HepG2 (cell line): ENCODE measurements around the gene NOC4L. TPM values are rescaled to one million over a fixed set of nuclear protein-coding genes. Genes with fewer than 3 reads are reported as not detected.

Experiments
- ATAC-seq: fragments of 200-7000 bp; cut with Tn5 transposase; 3 replicates; pipeline ENCODE4 v1.9.1; 2020; ENCODE audit warnings: mild to moderate bottlenecking, moderate library complexity
- BruUV-seq: library from RNA; stranded (reverse); fragments of 400-500 nt; replicated peaks from 2 replicates; lab custom pipeline; 2021; lab: Mats Ljungman, UMichigan
- CTCF ChIA-PET: fragments of 300-600 bp; formaldehyde crosslinking; extraction: SDS; loops from one replicate; lab custom pipeline; 2021; ENCODE audit warnings: low total read pairs, inconsistent platforms, low intra/inter-chr PET ratio; lab: Yijun Ruan, JAX
- POLR2A ChIA-PET: fragments of 350-600 bp; sonication (Branson Sonifier 250); formaldehyde crosslinking; loops from one replicate; lab custom pipeline; 2020; ENCODE audit warnings: antibody characterized with exemption, inconsistent platforms; lab: Yijun Ruan, JAX
- DNase-seq: peaks from one replicate; pipeline ENCODE4 v3.0.0-alpha.2; 2015; ENCODE audit warnings: low spot score
- FAIRE-seq: peaks from 3 replicates; lab custom pipeline; 2011; peaks lifted over from hg19 to GRCh38; lab: Jason Lieb, UNC
- H2AFZ ChIP-seq: one replicate; pipeline ENCODE4 v1.6.1; 2011; ENCODE audit warnings: low read length, inconsistent platforms
- H3K27ac ChIP-seq: fragments of 300-600 bp; 3 replicates; pipeline ENCODE4 v1.8.0; 2011; ENCODE audit warnings: mixed run types, mild to moderate bottlenecking, mixed read lengths, low read length, inconsistent platforms; ENCODE audit not compliant: insufficient read depth; ENCODE audit errors: extremely low read length
- H3K27me3 ChIP-seq, 2 experiments: fragments of 200-600 bp in 1 of 2; 2 replicates in 1 of 2; 3 replicates in 1 of 2; pipeline versions ENCODE4 v1.6.0 to v1.8.0; 2011; ENCODE audit warnings: low read length in 2 of 2, mild to moderate bottlenecking in 2 of 2, moderate library complexity in 2 of 2, inconsistent platforms in 1 of 2; ENCODE audit not compliant: insufficient read depth in 2 of 2, control insufficient read depth in 1 of 2
- H3K36me3 ChIP-seq, 2 experiments: fragments of 200-600 bp in 1 of 2; replicated peaks in 1 of 2; 2 replicates in 1 of 2; 3 replicates in 1 of 2; pipeline versions ENCODE4 v1.5.1 to v1.8.0; 2011; ENCODE audit warnings: low read length in 2 of 2, inconsistent platforms in 1 of 2; ENCODE audit not compliant: insufficient read depth in 2 of 2, control insufficient read depth in 1 of 2
- H3K4me1 ChIP-seq: 2 replicates; pipeline ENCODE4 v1.5.1; 2012; ENCODE audit warnings: low read length, inconsistent platforms; ENCODE audit not compliant: insufficient read depth
- H3K4me2 ChIP-seq: 2 replicates; pipeline ENCODE4 v1.6.0; 2011; ENCODE audit warnings: low read depth, low read length, inconsistent platforms
- H3K4me3 ChIP-seq, 3 experiments: fragments of 200-600 bp in 1 of 3; sonication (generic), shearing (Covaris generic) in 1 of 3; replicated peaks in 1 of 3; 2 replicates each; pipeline ENCODE4 v1.5.1; 2011 to 2016; ENCODE audit warnings: low read length in 3 of 3, inconsistent platforms in 2 of 3, low read depth in 2 of 3, mild to moderate bottlenecking in 2 of 3, control low read depth in 1 of 3, mixed read lengths in 1 of 3; ENCODE audit not compliant: insufficient read depth in 1 of 3
- H3K79me2 ChIP-seq: one replicate; pipeline ENCODE4 v1.6.1; 2011; ENCODE audit warnings: low read length, inconsistent platforms; ENCODE audit not compliant: insufficient read depth
- H3K9ac ChIP-seq: 2 replicates; pipeline ENCODE4 v1.6.0; 2011; ENCODE audit warnings: mild to moderate bottlenecking, low read depth, low read length, inconsistent platforms; ENCODE audit not compliant: insufficient read depth
- H3K9me3 ChIP-seq: 2 replicates; pipeline ENCODE4 v1.5.1; 2012; ENCODE audit warnings: mild to moderate bottlenecking, low read length
- H4K20me1 ChIP-seq: 2 replicates; pipeline ENCODE4 v1.6.0; 2011; ENCODE audit warnings: inconsistent platforms, mild to moderate bottlenecking, low read length, moderate library complexity; ENCODE audit not compliant: insufficient read depth
- AGO1 ChIP-seq: fragments of 200-400 bp; formaldehyde crosslinking; IDR thresholded peaks from 2 replicates; pipeline ENCODE4 v1.6.1; 2017; ENCODE audit warnings: mild to moderate bottlenecking, low read depth, low read length, moderate library complexity; ENCODE audit not compliant: poor library complexity, severe bottlenecking
- AGO2 ChIP-seq: fragments of 200-400 bp; formaldehyde crosslinking; optimal IDR thresholded peaks from 2 replicates; pipeline ENCODE3; 2017; ENCODE audit warnings: mild to moderate bottlenecking, low read depth, low read length, moderate library complexity
- ATM ChIP-seq: fragments of 450-650 bp; IDR thresholded peaks from 2 replicates; pipeline ENCODE4 v1.7.1; 2017; ENCODE audit warnings: mild to moderate bottlenecking, borderline replicate concordance
- KDM4B ChIP-seq: sonication (generic); formaldehyde crosslinking; IDR thresholded peaks from 2 replicates; pipeline ENCODE4 v1.4.0; 2020; ENCODE audit warnings: missing genetic modification reagents
- MED1 ChIP-seq: sonication (generic); formaldehyde crosslinking; IDR thresholded peaks from 2 replicates; pipeline ENCODE4 v1.4.0; 2020; ENCODE audit warnings: missing genetic modification reagents
- NFYC ChIP-seq: IDR thresholded peaks from 2 replicates; pipeline ENCODE4 v1.6.1; 2016; ENCODE audit warnings: missing genetic modification reagents, missing compliant biosample characterization
- POLR2A ChIP-seq, 2 experiments: IDR thresholded peaks; 2 replicates each; pipeline ENCODE4 v1.6.1; 2011; ENCODE audit warnings: low read depth in 2 of 2, low read length in 2 of 2, mild to moderate bottlenecking in 1 of 2, moderate library complexity in 1 of 2; ENCODE audit not compliant: insufficient read depth in 1 of 2
- POLR2G ChIP-seq: fragments of 200-400 bp; formaldehyde crosslinking; IDR thresholded peaks from 2 replicates; pipeline ENCODE4 v1.6.1; 2018; ENCODE audit warnings: mild to moderate bottlenecking, low read depth, low read length, moderate library complexity
- RARA ChIP-seq: IDR thresholded peaks from 2 replicates; pipeline ENCODE4 v1.6.1; 2016; ENCODE audit warnings: missing genetic modification reagents, missing compliant biosample characterization
- SMAD1 ChIP-seq: sonication (generic); formaldehyde crosslinking; IDR thresholded peaks from 2 replicates; pipeline ENCODE4 v1.4.0; 2020; ENCODE audit warnings: missing genetic modification reagents, low read depth, mild to moderate bottlenecking, borderline replicate concordance
- ZNF431 ChIP-seq: sonication (generic); formaldehyde crosslinking; IDR thresholded peaks from 2 replicates; pipeline ENCODE4 v1.9.0; 2022; ENCODE audit warnings: missing genetic modification reagents, low read depth, mild to moderate bottlenecking, borderline replicate concordance
- ZNF878 ChIP-seq: sonication (generic); formaldehyde crosslinking; IDR thresholded peaks from 2 replicates; pipeline ENCODE4 v1.8.1; 2023; ENCODE audit warnings: mild to moderate bottlenecking, missing genetic modification reagents, moderate library complexity
- WGBS: methylation state at CpG from one replicate; pipeline ENCODE4 v1.1.6; 2017; ENCODE audit warnings: low lambda C conversion rate; 5-methylcytosine and 5-hydroxymethylcytosine counted together
- in situ Hi-C: cut with HindIII; loops from 2 replicates; pipeline ENCODE4 v1.10.0; 2017; ENCODE audit warnings: low pct_unique_long_range_greater_than_20kb; ENCODE audit not compliant: extremely low pct_ligation_motif_present
- intact Hi-C: fragments of 100-400 bp; cut with micrococcal nuclease; formaldehyde crosslinking; loops from one replicate; pipeline ENCODE4 v1.10.0; 2022; ENCODE audit not compliant: unreplicated experiment
- polyA plus RNA-seq, 8 experiments: library from polyadenylated mRNA; depleted of rRNA in 3 of 8; stranded (reverse) in 7 of 8; unstranded in 1 of 8; fragments of >200 nt; fragmentation: Illumina TruSeq in 4 of 8; extraction: Trizol in 4 of 8; gene quantifications; 2 replicates each; pipeline versions ENCODE4 v1.2.1 to v1.2.3, GENCODE V29; 2011 to 2016; ENCODE audit warnings: low read depth in 4 of 8, missing spikeins in 1 of 8, mixed read lengths in 1 of 8; ENCODE audit not compliant: insufficient read depth in 1 of 8
- total RNA-seq, 5 experiments: library from RNA; depleted of rRNA; stranded (reverse); fragments of >200 nt; fragmentation: Illumina TruSeq; extraction: Trizol; gene quantifications; 2 replicates each; pipeline ENCODE4 v1.2.3, GENCODE V29; 2016; ENCODE audit warnings: low read depth in 1 of 5
- TF ChIP-seq, protein P1 (sequence below): sonication (generic); formaldehyde crosslinking; IDR thresholded peaks from 2 replicates; pipeline ENCODE4 v1.4.0; 2020; ENCODE audit warnings: missing genetic modification reagents, borderline replicate concordance
- TF ChIP-seq, protein P2 (sequence below): sonication (generic); formaldehyde crosslinking; IDR thresholded peaks from 2 replicates; pipeline ENCODE4 v1.8.0; 2022; ENCODE audit warnings: mild to moderate bottlenecking, missing genetic modification reagents; ENCODE audit not compliant: insufficient replicate concordance

NOC4L gene
- total and polyA plus RNA-seq, 2 of the 13 experiments (the other 11 are each of a cell fraction or from before 2014, with no cell fraction given): 4.3 to 14.6 TPM

DNA sequence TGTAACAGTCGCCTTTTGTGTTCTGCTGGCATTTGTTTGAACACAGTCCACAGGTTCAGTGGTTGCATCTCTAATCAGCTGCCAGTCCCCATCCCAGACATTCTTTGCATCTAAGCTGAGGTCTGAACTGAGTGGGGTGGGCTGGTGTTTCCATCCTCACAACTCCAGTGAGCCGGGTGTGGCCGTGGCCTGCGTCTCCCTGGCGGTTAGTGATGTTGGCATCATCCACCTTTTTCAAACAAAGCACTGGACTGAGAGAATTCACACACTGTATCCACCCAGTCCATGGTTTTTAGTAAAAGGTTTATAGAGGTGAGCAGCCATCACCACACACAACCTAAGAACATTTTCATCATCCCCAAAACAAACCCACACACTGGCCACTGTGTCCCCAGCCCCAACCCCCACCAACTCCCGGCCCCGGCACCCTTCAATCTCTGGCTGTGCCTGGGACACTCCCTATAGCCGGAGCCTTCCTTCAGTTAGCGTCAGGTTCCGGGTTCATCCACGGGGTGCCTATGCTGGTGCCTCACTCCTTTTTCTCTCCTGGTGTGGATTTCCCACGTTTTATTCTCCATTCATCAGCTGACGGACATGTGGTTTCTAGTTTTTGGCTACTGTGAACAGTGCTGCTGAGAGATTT lies 6.7 kb upstream of the NOC4L start:
- peaks cover 26 to 34% of the 10 kb centered on the region in 2 experiments for H3K36me3 ChIP-seq
- in situ Hi-C loops (no loop called here), intact Hi-C loops (no loop called here)
- no peak overlapping the region for H3K4me3 ChIP-seq
- FAIRE-seq (no peak), ATAC-seq (no peak), DNase-seq (no peak)
- no peak overlapping the region for H2AFZ ChIP-seq
- H3K4me2 ChIP-seq: no peak overlapping the region
- H3K27ac ChIP-seq: no peak overlapping the region
- WGBS: 95% methylated on average over 9 of the region's 13 CpGs
- H3K4me1 ChIP-seq: peaks cover 2% of the 10 kb centered on the region; the same call in 1 of the 2 replicates
- H3K9me3 ChIP-seq: no peaks in the 10 kb centered on the region
- no TSS peak for BruUV-seq
- peaks cover 3% of the 10 kb centered on the region for H3K79me2 ChIP-seq
- POLR2A ChIA-PET: no interaction called here
- no peaks in the 10 kb centered on the region for H4K20me1 ChIP-seq
- CTCF ChIA-PET: no interaction called here
- H3K27me3 ChIP-seq: no peaks in the 10 kb centered on the region
- TF ChIP-seq RARA (no peak), POLR2A (IDR thresholded peaks at IDR 0.05; ENCODE audit: insufficient read depth in 1 of 2, low read depth in 2 of 2, low read length in 2 of 2) (0 out of 4 replicates have a peak, but pooled peaks of 1 of the 2 experiments have one; percentile 3), POLR2G (0 out of 2 replicates have a peak, but pooled peaks have one; percentile 29)
- H3K9ac ChIP-seq: no peak overlapping the region

DNA sequence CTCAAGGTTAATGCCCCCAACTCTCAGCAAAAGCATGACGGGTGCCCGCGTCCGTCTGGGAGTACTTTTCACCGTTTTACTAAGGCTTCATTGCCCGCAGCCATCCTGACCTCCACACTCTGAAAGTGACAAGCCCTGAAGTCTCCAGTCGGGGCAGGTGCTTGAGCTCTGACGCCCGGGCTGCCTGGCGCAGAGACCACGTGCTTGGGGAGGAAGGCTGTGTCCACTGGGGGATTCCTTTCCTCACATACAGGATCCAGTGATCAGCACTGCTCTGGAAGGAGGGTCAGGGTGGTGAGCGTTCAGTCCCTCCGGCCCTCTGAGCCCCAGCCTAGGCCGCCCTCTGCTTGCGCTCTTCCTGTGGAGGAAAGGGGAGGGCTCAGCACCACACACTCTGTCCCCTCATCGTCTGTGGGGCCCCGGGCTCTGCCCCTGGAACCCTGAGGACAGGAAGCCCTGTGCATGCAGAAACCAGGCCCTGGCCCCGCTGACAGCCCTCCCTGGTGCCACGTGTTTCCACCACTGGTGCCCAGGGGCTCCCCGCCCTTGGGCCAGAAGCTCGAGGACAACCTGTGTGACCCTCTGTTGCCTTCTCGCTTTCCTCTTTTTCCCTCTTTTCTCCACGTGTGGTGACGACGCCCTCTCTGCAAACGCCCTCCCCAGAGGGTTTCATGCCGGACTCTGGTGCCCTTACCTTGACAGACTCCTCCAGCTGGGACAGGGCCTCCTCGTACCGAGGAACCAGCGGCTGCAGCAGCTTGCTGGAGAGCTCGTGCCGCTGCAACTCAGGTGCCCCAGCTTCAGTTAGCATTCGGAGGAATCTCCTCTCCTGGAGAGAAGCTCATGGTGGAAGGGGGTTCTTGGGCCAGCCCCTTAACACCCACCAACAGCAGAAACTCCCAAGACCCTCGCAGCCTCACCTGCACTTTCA lies 5.1 kb upstream of the NOC4L start:
- no TSS peak for BruUV-seq
- H3K27me3 ChIP-seq: no peaks in the 10 kb centered on the region; a peak in 1 of 5 replicates
- no peak overlapping the region for H3K9ac ChIP-seq
- intact Hi-C loops: no loop called here
- H3K79me2 ChIP-seq: peaks cover 12% of the 10 kb centered on the region
- H3K4me1 ChIP-seq: peaks cover 7% of the 10 kb centered on the region
- no peak overlapping the region for H2AFZ ChIP-seq
- H3K27ac ChIP-seq: no peak overlapping the region
- peaks cover 26 to 34% of the 10 kb centered on the region in 2 experiments for H3K36me3 ChIP-seq
- FAIRE-seq: no peak
- no peaks in the 10 kb centered on the region for H4K20me1 ChIP-seq
- WGBS: 97% methylated on average over 29 of the region's 34 CpGs
- in situ Hi-C loops: no loop called here
- H3K4me2 ChIP-seq: no peak overlapping the region
- ChIA-PET POLR2A (no interaction called here), CTCF (no interaction called here)
- no peak overlapping the region for H3K4me3 ChIP-seq
- no peak for DNase-seq
- no peak for ATAC-seq
- H3K9me3 ChIP-seq: no peaks in the 10 kb centered on the region
- TF ChIP-seq, protein P1, sequence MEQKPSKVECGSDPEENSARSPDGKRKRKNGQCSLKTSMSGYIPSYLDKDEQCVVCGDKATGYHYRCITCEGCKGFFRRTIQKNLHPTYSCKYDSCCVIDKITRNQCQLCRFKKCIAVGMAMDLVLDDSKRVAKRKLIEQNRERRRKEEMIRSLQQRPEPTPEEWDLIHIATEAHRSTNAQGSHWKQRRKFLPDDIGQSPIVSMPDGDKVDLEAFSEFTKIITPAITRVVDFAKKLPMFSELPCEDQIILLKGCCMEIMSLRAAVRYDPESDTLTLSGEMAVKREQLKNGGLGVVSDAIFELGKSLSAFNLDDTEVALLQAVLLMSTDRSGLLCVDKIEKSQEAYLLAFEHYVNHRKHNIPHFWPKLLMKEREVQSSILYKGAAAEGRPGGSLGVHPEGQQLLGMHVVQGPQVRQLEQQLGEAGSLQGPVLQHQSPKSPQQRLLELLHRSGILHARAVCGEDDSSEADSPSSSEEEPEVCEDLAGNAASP (CRISPR knock-in tag): no peak
- TF ChIP-seq ZNF431 (CRISPR knock-in tag) (no peak), AGO2 (peak; percentile 49), KDM4B (no peak), MED1 (no peak), ATM (no peak), NFYC (CRISPR knock-in tag) (no peak), ZNF878 (CRISPR knock-in tag) (no peak), AGO1 (peak; percentile 74), SMAD1 (CRISPR knock-in tag) (no peak)
- TF ChIP-seq, protein P2, sequence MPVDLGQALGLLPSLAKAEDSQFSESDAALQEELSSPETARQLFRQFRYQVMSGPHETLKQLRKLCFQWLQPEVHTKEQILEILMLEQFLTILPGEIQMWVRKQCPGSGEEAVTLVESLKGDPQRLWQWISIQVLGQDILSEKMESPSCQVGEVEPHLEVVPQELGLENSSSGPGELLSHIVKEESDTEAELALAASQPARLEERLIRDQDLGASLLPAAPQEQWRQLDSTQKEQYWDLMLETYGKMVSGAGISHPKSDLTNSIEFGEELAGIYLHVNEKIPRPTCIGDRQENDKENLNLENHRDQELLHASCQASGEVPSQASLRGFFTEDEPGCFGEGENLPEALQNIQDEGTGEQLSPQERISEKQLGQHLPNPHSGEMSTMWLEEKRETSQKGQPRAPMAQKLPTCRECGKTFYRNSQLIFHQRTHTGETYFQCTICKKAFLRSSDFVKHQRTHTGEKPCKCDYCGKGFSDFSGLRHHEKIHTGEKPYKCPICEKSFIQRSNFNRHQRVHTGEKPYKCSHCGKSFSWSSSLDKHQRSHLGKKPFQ (CRISPR knock-in tag): no peak
